GM12878 (cell line): ENCODE measurements around the gene IFRD2. TPM values are rescaled to one million over a fixed set of nuclear protein-coding genes. Genes with fewer than 3 reads are reported as not detected.

Experiments
- ATAC-seq: fragments of 200-7000 bp; cut with Tn5 transposase; 3 replicates; pipeline ENCODE4 v1.9.1; 2020; ENCODE audit warnings: mild to moderate bottlenecking, moderate library complexity
- BruUV-seq: library from RNA; stranded (reverse); fragments of 400-500 nt; replicated peaks from 2 replicates; lab custom pipeline; 2021; lab: Mats Ljungman, UMichigan
- CTCF ChIA-PET: fragments of 300-600 bp; sonication (Branson Sonifier 250); formaldehyde crosslinking; extraction: SDS; loops from one replicate; lab custom pipeline; 2021; ENCODE audit warnings: inconsistent platforms; lab: Yijun Ruan, JAX
- POLR2A ChIA-PET: fragments of 350-600 bp; formaldehyde crosslinking; extraction: SDS; loops from one replicate; lab custom pipeline; 2021; ENCODE audit warnings: inconsistent platforms; lab: Charles Lee
- RAD21 ChIA-PET: fragments of 300-600 bp; sonication (Branson Sonifier 250); formaldehyde crosslinking; loops from one replicate; lab custom pipeline; 2023; ENCODE audit warnings: antibody characterized with exemption; ENCODE audit not compliant: unreplicated experiment; lab: Charles Lee
- SMC1A ChIA-PET: fragments of 300-600 bp; sonication (Branson Sonifier 250); formaldehyde crosslinking; loops from one replicate; lab custom pipeline; 2023; ENCODE audit not compliant: unreplicated experiment, uncharacterized antibody; lab: Charles Lee
- DNase-seq: peaks from one replicate; pipeline ENCODE4 v3.0.0-alpha.2; 2011; ENCODE audit warnings: low read depth, low spot score
- FAIRE-seq: peaks from 3 replicates; lab custom pipeline; 2011; peaks lifted over from hg19 to GRCh38; lab: Jason Lieb, UNC
- H2AFZ ChIP-seq: 2 replicates; pipeline ENCODE4 v1.6.0; 2011; ENCODE audit warnings: low read depth, low read length, control low read depth; ENCODE audit not compliant: control insufficient read depth
- H3K27ac ChIP-seq: 2 replicates; pipeline ENCODE4 v1.5.1; 2011; ENCODE audit warnings: control low read depth; ENCODE audit not compliant: control insufficient read depth, insufficient read depth
- H3K27me3 ChIP-seq, 2 experiments: replicated peaks in 1 of 2; 2 replicates each; pipeline versions ENCODE4 v1.6.0 to v1.6.1; 2011; ENCODE audit warnings: low read length in 1 of 2; ENCODE audit not compliant: control insufficient read depth in 2 of 2, insufficient read depth in 2 of 2
- H3K36me3 ChIP-seq, 2 experiments: 2 replicates each; pipeline ENCODE4 v1.5.1; 2011; ENCODE audit warnings: low read length in 1 of 2; ENCODE audit not compliant: control insufficient read depth in 2 of 2, insufficient read depth in 2 of 2
- H3K4me1 ChIP-seq: 2 replicates; pipeline ENCODE4 v1.6.1; 2011; ENCODE audit warnings: mild to moderate bottlenecking, low read length, moderate library complexity, mixed read lengths; ENCODE audit not compliant: control insufficient read depth, insufficient read depth
- H3K4me2 ChIP-seq: 2 replicates; pipeline ENCODE4 v1.6.0; 2011; ENCODE audit warnings: control low read depth; ENCODE audit not compliant: control insufficient read depth, insufficient read depth
- H3K4me3 ChIP-seq: fragments of 200-600 bp; sonication (generic); 2 replicates; pipeline ENCODE4 v1.5.1; 2016
- H3K79me2 ChIP-seq: 2 replicates; pipeline ENCODE4 v1.6.0; 2011; ENCODE audit warnings: low read length; ENCODE audit not compliant: control insufficient read depth, insufficient read depth
- H3K9ac ChIP-seq: 2 replicates; pipeline ENCODE4 v1.8.0; 2011; ENCODE audit warnings: low read length, control low read depth, mixed read lengths; ENCODE audit not compliant: control insufficient read depth, insufficient read depth
- H3K9me3 ChIP-seq: replicated peaks from 3 replicates; pipeline ENCODE4 v1.5.1; 2011; ENCODE audit warnings: mild to moderate bottlenecking, low read length; ENCODE audit not compliant: control insufficient read depth, insufficient read depth
- H4K20me1 ChIP-seq: 2 replicates; pipeline ENCODE4 v1.6.0; 2011; ENCODE audit not compliant: control insufficient read depth, insufficient read depth
- ASH2L ChIP-seq: fragments of 300-600, 200-600 bp; sonication (generic); IDR thresholded peaks from 2 replicates; pipeline ENCODE4 v1.6.1; 2017; ENCODE audit warnings: low read depth, mild to moderate bottlenecking, borderline replicate concordance
- CREB1 ChIP-seq: IDR thresholded peaks from 2 replicates; pipeline ENCODE4 v1.6.1; 2012; ENCODE audit warnings: low read depth, mild to moderate bottlenecking, inconsistent platforms
- ESRRA ChIP-seq: IDR thresholded peaks from 2 replicates; pipeline ENCODE4 v1.6.1; 2012; ENCODE audit warnings: mild to moderate bottlenecking, low read length, improper control_type of control experiment
- FOS ChIP-seq: IDR thresholded peaks from 3 replicates; pipeline ENCODE4 v1.6.1; 2011; ENCODE audit warnings: borderline replicate concordance; ENCODE audit not compliant: insufficient read length; ENCODE audit errors: extremely low read depth
- GABPA ChIP-seq: IDR thresholded peaks from 2 replicates; pipeline ENCODE4 v1.6.1; 2014; ENCODE audit warnings: antibody characterized with exemption, low read depth, mild to moderate bottlenecking, inconsistent platforms
- HDAC2 ChIP-seq: fragments of 200-600 bp; sonication (generic); IDR thresholded peaks from 2 replicates; pipeline ENCODE4 v1.6.1; 2017
- IKZF1 ChIP-seq: fragments of 450-650 bp; conservative IDR thresholded peaks from 2 replicates; pipeline ENCODE4 v1.6.1; 2017; ENCODE audit warnings: antibody characterized with exemption, mild to moderate bottlenecking
- MXI1 ChIP-seq: fragments of 150-350 bp; IDR thresholded peaks from 2 replicates; pipeline ENCODE4 v1.6.1; 2011; ENCODE audit warnings: low read depth, mild to moderate bottlenecking, inconsistent platforms, low read length, improper control_type of control experiment
- NFIC ChIP-seq: IDR thresholded peaks from 2 replicates; pipeline ENCODE4 v1.6.1; 2012; ENCODE audit warnings: low read depth, mild to moderate bottlenecking, inconsistent platforms, low read length, moderate library complexity
- NR2F1 ChIP-seq: fragments of 450-650 bp; conservative IDR thresholded peaks from 2 replicates; pipeline ENCODE4 v1.6.1; 2017; ENCODE audit warnings: mild to moderate bottlenecking
- POLR2AphosphoS2 ChIP-seq: IDR thresholded peaks from 2 replicates; pipeline ENCODE4 v1.6.1; 2011; ENCODE audit warnings: low read depth, mild to moderate bottlenecking, low read length, improper control_type of control experiment, moderate library complexity
- SIN3A ChIP-seq: IDR thresholded peaks from 2 replicates; pipeline ENCODE4 v1.6.1; 2012; ENCODE audit warnings: low read depth, low read length, improper control_type of control experiment
- STAT3 ChIP-seq: IDR thresholded peaks from 2 replicates; pipeline ENCODE4 v1.6.1; 2011; ENCODE audit warnings: low read depth, low read length, improper control_type of control experiment
- TCF12 ChIP-seq: IDR thresholded peaks from 2 replicates; pipeline ENCODE4 v1.6.1; 2011; ENCODE audit warnings: low read depth, mild to moderate bottlenecking, low read length
- TCF7 ChIP-seq: IDR thresholded peaks from 2 replicates; pipeline ENCODE4 v1.6.1; 2014; ENCODE audit warnings: antibody characterized with exemption, borderline replicate concordance
- WGBS: methylation state at CpG from one replicate; pipeline ENCODE4 v1.1.6; 2016; ENCODE audit warnings: low lambda C conversion rate; ENCODE audit not compliant: insufficient replicate concordance, insufficient coverage; ENCODE audit errors: missing lambda C conversion rate; 5-methylcytosine and 5-hydroxymethylcytosine counted together
- in situ Hi-C: fragments of 300-500 bp; cut with MboI; formaldehyde crosslinking; loops from 9 replicates; pipeline ENCODE4 v1.14.3; 2018; ENCODE audit warnings: mixed read lengths
- intact Hi-C: fragments of 100-400 bp; cut with micrococcal nuclease; formaldehyde crosslinking; loops from one replicate; pipeline ENCODE4 v1.14.2; 2022; ENCODE audit not compliant: unreplicated experiment
- polyA plus RNA-seq, 11 experiments: library from polyadenylated mRNA; depleted of rRNA in 4 of 11; unstranded in 6 of 11; stranded (reverse) in 5 of 11; fragments of >200 nt; fragmentation: Nextera tagmentation in 4 of 11; fragmentation: Illumina TruSeq in 1 of 11; extraction: Ambion mirVana in 4 of 11; extraction: Trizol in 1 of 11; gene quantifications; 1 replicate in 1 of 11; 2 replicates in 10 of 11; pipeline versions ENCODE4 v1.2.1 to v1.2.3, GENCODE V29; 2011 to 2016; ENCODE audit warnings: inconsistent platforms in 2 of 11, missing spikeins in 2 of 11, low read depth in 1 of 11
- total RNA-seq, 4 experiments: library from RNA; depleted of rRNA in 3 of 4; stranded (reverse); fragments of >200 nt in 3 of 4; fragmentation: Illumina TruSeq in 1 of 4; extraction: Trizol in 1 of 4; gene quantifications; 2 replicates each; pipeline versions ENCODE4 v1.2.1 to v1.2.3, GENCODE V29; 2013 to 2021
- TF ChIP-seq, protein P1 (sequence below): IDR thresholded peaks from 2 replicates; pipeline ENCODE4 v1.6.1; 2011; ENCODE audit warnings: mild to moderate bottlenecking, low read depth, low read length, moderate library complexity; ENCODE audit not compliant: insufficient replicate concordance
- TF ChIP-seq, protein P2 (sequence below): IDR thresholded peaks from 2 replicates; pipeline ENCODE4 v1.6.1; 2011; ENCODE audit warnings: borderline replicate concordance, low read depth, mild to moderate bottlenecking, moderate library complexity, mixed read lengths, low read length; ENCODE audit not compliant: insufficient read depth; ENCODE audit errors: extremely low read length
- TF ChIP-seq, protein P3 (sequence below): IDR thresholded peaks from 2 replicates; pipeline ENCODE4 v1.6.1; 2012; ENCODE audit warnings: low read depth, low read length, improper control_type of control experiment

Gene IFRD2
- total and polyA plus RNA-seq, 10 of the 15 experiments (the other 5 are each of a cell fraction or from before 2014, with no cell fraction given) = 19.1 to 153 (median 80.3) TPM

DNA sequence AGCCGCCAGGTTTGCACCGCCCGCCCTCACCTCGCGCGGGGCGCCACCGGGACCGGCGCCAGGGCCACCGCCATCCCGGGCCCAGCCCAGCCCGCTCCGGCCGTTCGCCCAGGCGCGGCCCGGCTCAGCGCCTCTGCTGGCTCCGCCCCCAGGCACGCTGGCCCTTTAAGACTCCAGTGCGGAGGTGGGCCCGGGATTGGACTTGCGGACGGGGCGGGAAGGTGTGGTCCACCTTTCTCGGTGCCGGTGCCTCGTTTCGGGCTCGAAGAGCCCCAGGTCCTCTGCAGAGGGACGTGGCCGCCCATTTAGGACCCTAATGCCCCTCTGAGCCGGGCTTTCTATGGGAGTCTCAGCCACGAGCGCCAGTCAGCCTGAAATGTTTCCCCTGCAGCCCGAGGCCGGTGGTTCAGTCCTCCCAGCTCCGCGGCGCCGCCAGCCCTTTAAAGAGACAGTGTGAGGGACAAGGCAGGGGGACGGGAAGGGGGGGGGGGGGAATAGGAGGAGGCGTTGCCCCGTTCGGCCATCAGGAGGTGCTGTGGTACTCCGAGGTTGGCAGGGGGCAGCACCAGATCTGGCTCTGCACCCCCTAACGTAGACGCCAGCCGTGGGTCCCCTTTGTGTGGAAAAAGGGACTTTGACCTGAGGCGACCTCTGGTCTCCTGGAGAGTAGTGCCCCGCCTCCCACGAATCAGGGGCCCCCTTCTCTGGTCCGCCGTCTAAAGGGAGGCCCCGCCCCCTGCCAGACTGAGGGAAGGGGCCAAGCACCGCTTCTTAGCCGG, 29.3 kb upstream of the IFRD2 start (continued):
- TF ChIP-seq IKZF1 (peak; percentile 89), ESRRA (no peak)
- TF ChIP-seq, protein P1, sequence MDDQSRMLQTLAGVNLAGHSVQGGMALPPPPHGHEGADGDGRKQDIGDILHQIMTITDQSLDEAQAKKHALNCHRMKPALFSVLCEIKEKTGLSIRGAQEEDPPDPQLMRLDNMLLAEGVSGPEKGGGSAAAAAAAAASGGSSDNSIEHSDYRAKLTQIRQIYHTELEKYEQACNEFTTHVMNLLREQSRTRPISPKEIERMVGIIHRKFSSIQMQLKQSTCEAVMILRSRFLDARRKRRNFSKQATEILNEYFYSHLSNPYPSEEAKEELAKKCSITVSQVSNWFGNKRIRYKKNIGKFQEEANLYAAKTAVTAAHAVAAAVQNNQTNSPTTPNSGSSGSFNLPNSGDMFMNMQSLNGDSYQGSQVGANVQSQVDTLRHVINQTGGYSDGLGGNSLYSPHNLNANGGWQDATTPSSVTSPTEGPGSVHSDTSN = no peak
- TF ChIP-seq, all 136 proteins: peak for 47

DNA sequence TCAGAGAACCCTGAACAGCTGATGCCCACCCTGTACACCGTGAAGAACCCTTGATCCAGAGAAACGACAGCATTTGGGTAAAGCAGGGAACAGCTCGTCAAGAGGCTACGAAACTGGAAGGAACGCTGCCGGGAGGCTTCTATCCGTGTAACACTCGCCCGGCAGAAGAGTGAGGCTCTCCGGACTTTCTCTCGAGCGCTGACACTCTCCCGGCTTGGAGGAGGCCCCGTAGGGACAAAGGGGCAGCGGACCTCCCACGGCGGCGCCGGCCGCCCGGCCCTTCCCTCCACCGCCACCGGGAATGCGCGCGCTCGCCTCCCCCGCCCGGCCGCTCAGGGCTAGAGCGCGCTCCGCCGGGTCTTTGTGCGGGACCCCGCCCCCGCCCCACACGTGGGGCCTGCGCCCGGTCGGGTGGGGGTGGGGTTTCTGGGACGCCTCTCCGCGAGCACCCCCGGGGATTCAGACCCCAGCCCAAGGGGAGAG, 28.7 kb upstream of the IFRD2 start:
- Histone ChIP-seq H3K4me3 (peak overlapping the region; percentile 70), H3K9me3 (no peaks in the 10 kb centered on the region), H3K79me2 (peaks cover 5% of the 10 kb centered on the region), H4K20me1 (no peaks in the 10 kb centered on the region), H2AFZ (peak overlapping the region; percentile 92), H3K27ac (peak overlapping the region; percentile 88), H3K27me3 (no peaks in the 10 kb centered on the region), H3K9ac (peak overlapping the region; percentile 83), H3K36me3 (peaks cover 2 to 4% of the 10 kb centered on the region in 2 experiments; a peak in 2 of 4 replicates), H3K4me1 (peaks cover 23% of the 10 kb centered on the region), H3K4me2 (peak overlapping the region; percentile 64)
- in situ Hi-C loops (no loop called here), intact Hi-C loops (loop anchor here (1.0 kb wide), 1 partner anchor 22 kb away; the partner anchor contains the start of genes HYAL3 and NAA80)
- no peak for FAIRE-seq
- WGBS = under 1% methylated on average over 38 of the region's 45 CpGs
- BruUV-seq = no TSS peak
- POLR2A ChIA-PET = interaction anchor here (0.5 to 2.0 kb wide), 5 partner anchors 15 to 1733 kb away, joined by 3 to 12 read pairs (median 4); partner anchors contain the start of genes HYAL3 and NAA80
- RAD21 ChIA-PET = interaction anchor here (0.6 to 1.6 kb wide), 7 partner anchors 16 to 232 kb away, joined by 3 to 6 read pairs (median 3); partner anchors contain the start of genes HYAL3, IFRD2, NAA80 and RBM5
- ATAC-seq = peak; percentile 74
- CTCF ChIA-PET = interaction anchor here (0.5 to 5.1 kb wide), 5 partner anchors 15 to 48 kb away, joined by 3 to 72 read pairs (median 3); partner anchors contain the start of genes HYAL3, NAA80 and RASSF1
- SMC1A ChIA-PET = no interaction called here
- no peak for DNase-seq
- TF ChIP-seq STAT3 (no peak), CREB1 (0 out of 2 replicates have a peak, but pooled peaks have one; percentile 3), MXI1 (peak; percentile 71), GABPA (no peak), TCF7 (no peak), TCF12 (no peak), NR2F1 (0 out of 2 replicates have a peak, but pooled peaks have one; percentile 80), NFIC (no peak), ASH2L (no peak; the same call in 1 of the 2 replicates), POLR2AphosphoS2 (no peak), FOS (no peak), SIN3A (no peak), HDAC2 (0 out of 2 replicates have a peak, but pooled peaks have one; percentile 60)
- TF ChIP-seq, protein P2, sequence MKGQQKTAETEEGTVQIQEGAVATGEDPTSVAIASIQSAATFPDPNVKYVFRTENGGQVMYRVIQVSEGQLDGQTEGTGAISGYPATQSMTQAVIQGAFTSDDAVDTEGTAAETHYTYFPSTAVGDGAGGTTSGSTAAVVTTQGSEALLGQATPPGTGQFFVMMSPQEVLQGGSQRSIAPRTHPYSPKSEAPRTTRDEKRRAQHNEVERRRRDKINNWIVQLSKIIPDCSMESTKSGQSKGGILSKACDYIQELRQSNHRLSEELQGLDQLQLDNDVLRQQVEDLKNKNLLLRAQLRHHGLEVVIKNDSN = peak; percentile 81
- TF ChIP-seq, protein P3, sequence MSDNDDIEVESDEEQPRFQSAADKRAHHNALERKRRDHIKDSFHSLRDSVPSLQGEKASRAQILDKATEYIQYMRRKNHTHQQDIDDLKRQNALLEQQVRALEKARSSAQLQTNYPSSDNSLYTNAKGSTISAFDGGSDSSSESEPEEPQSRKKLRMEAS = peak; percentile 42; the same call in 1 of the 2 replicates
